K562 (cell line): ENCODE measurements around the gene PUS7L. TPM values are rescaled to one million over a fixed set of nuclear protein-coding genes. Genes with fewer than 3 reads are reported as not detected.
A peak's percentile ranks its signal among the peaks of the same experiment; 100 is the strongest.

ENCODE experiments used
- ATAC-seq: fragments of 200-7000 bp; cut with Tn5 transposase; 3 replicates; pipeline ENCODE4 v1.9.1; 2020; ENCODE audit warnings: moderate library complexity
- BruUV-seq: library from RNA; stranded (reverse); fragments of 400-500 nt; replicated peaks from 2 replicates; lab custom pipeline; 2021; lab: Mats Ljungman, UMichigan
- CTCF ChIA-PET: fragments of 300-600 bp; formaldehyde crosslinking; extraction: SDS; loops from one replicate; lab custom pipeline; 2021; ENCODE audit warnings: low intra/inter-chr PET ratio; lab: Yijun Ruan, JAX
- POLR2A ChIA-PET: fragments of 300-600, 350-650 bp; sonication (Branson Sonifier 250); formaldehyde crosslinking; extraction: SDS; loops from one replicate; lab custom pipeline; 2021; ENCODE audit warnings: antibody characterized with exemption, inconsistent platforms; lab: Yijun Ruan, JAX
- DNase-seq, 4 experiments: peaks; one replicate each; pipeline versions ENCODE4 v3.0.0 to v3.0.0-alpha.2; 2011 to 2018; ENCODE audit warnings: low spot score in 3 of 4, mixed read lengths in 3 of 4; ENCODE audit errors: extremely low read depth in 1 of 4
- FAIRE-seq: peaks from 2 replicates; lab custom pipeline; 2011; peaks lifted over from hg19 to GRCh38; lab: Jason Lieb, UNC
- H2AFZ ChIP-seq: 2 replicates; pipeline ENCODE4 v1.6.0; 2011; ENCODE audit warnings: low read depth, low read length, control low read depth, inconsistent platforms
- H3K27ac ChIP-seq: fragments of 200-600 bp; 3 replicates; pipeline ENCODE4 v1.8.0; 2011; ENCODE audit warnings: low read depth, mild to moderate bottlenecking, control low read depth, inconsistent platforms, low read length, moderate library complexity, mixed read lengths; ENCODE audit errors: extremely low read depth
- H3K27me3 ChIP-seq, 2 experiments: fragments of 300-600 bp in 1 of 2; 2 replicates in 1 of 2; 3 replicates in 1 of 2; pipeline versions ENCODE4 v1.6.0 to v1.8.0; 2011; ENCODE audit warnings: inconsistent platforms in 2 of 2, low read length in 2 of 2, mild to moderate bottlenecking in 1 of 2, mixed read lengths in 1 of 2, moderate library complexity in 1 of 2; ENCODE audit not compliant: control insufficient read depth in 2 of 2, insufficient read depth in 2 of 2
- H3K36me3 ChIP-seq: fragments of 300-600 bp; 3 replicates; pipeline ENCODE4 v1.8.0; 2011; ENCODE audit warnings: mild to moderate bottlenecking, low read length, inconsistent platforms; ENCODE audit not compliant: control insufficient read depth, insufficient read depth
- H3K4me1 ChIP-seq, 2 experiments: fragments of 200-600 bp in 1 of 2; replicated peaks in 1 of 2; 2 replicates in 1 of 2; 3 replicates in 1 of 2; pipeline versions ENCODE4 v1.5.1 to v1.8.0; 2011; ENCODE audit warnings: inconsistent platforms in 2 of 2, low read length in 2 of 2, mild to moderate bottlenecking in 1 of 2, mixed read lengths in 1 of 2, moderate library complexity in 1 of 2; ENCODE audit not compliant: control insufficient read depth in 2 of 2, insufficient read depth in 2 of 2
- H3K4me2 ChIP-seq: 2 replicates; pipeline ENCODE4 v1.6.1; 2011; ENCODE audit warnings: low read length, control low read depth, inconsistent platforms, mixed read lengths; ENCODE audit not compliant: insufficient read depth
- H3K4me3 ChIP-seq: fragments of 200-600 bp; sonication (generic), shearing (Covaris generic); 2 replicates; pipeline ENCODE4 v1.5.1; 2016; ENCODE audit warnings: control low read depth, inconsistent platforms
- H3K79me2 ChIP-seq: fragments of 200-600 bp; 3 replicates; pipeline ENCODE4 v1.8.0; 2011; ENCODE audit warnings: low read length, inconsistent platforms; ENCODE audit not compliant: control insufficient read depth, insufficient read depth
- H3K9ac ChIP-seq, 2 experiments: 2 replicates each; pipeline versions ENCODE4 v1.6.0 to v1.6.1; 2011; ENCODE audit warnings: low read depth in 2 of 2, low read length in 2 of 2, control low read depth in 1 of 2, inconsistent platforms in 1 of 2, mild to moderate bottlenecking in 1 of 2, mixed read lengths in 1 of 2; ENCODE audit not compliant: insufficient read depth in 1 of 2
- H3K9me1 ChIP-seq: one replicate; pipeline ENCODE4 v1.6.0; 2011; ENCODE audit warnings: inconsistent platforms, mild to moderate bottlenecking, low read length, moderate library complexity; ENCODE audit not compliant: control insufficient read depth, insufficient read depth
- H3K9me3 ChIP-seq: replicated peaks from 2 replicates; pipeline ENCODE4 v1.5.1; 2011; ENCODE audit warnings: low read depth, low read length, inconsistent platforms; ENCODE audit not compliant: control insufficient read depth, insufficient read depth
- H4K20me1 ChIP-seq: replicated peaks from 2 replicates; pipeline ENCODE4 v1.6.1; 2011; ENCODE audit warnings: low read length, inconsistent platforms, mixed read lengths; ENCODE audit not compliant: control insufficient read depth, insufficient read depth
- BHLHE40 ChIP-seq: IDR thresholded peaks from 2 replicates; pipeline ENCODE4 v1.6.1; 2011; ENCODE audit warnings: low read length, improper control_type of control experiment
- CBFA2T2 ChIP-seq: fragments of 450-650 bp; conservative IDR thresholded peaks from 2 replicates; pipeline ENCODE4 v1.6.1; 2017; ENCODE audit warnings: mild to moderate bottlenecking
- CBX1 ChIP-seq: sonication (generic); IDR thresholded peaks from 2 replicates; pipeline ENCODE4 v1.6.1; 2016; ENCODE audit warnings: antibody characterized with exemption, low read depth, mild to moderate bottlenecking
- CBX8 ChIP-seq: fragments of 200-600 bp; sonication (generic); IDR thresholded peaks from 2 replicates; pipeline ENCODE4 v1.6.1; 2012; ENCODE audit warnings: borderline replicate concordance, mixed run types, low read depth, mild to moderate bottlenecking, moderate library complexity, mixed read lengths, low read length, control low read depth, inconsistent platforms; ENCODE audit not compliant: poor library complexity, severe bottlenecking; ENCODE audit errors: extremely low read depth
- CGGBP1 ChIP-seq: fragments of 250-450 bp; sonication (Bioruptor Pico); IDR thresholded peaks from 2 replicates; pipeline ENCODE4 v1.9.0; 2021; ENCODE audit warnings: mild to moderate bottlenecking
- DIDO1 ChIP-seq: fragments of 450-650 bp; IDR thresholded peaks from 2 replicates; pipeline ENCODE4 v1.6.1; 2016; ENCODE audit warnings: low read depth, missing biosample characterization, missing genetic modification characterization
- E2F3 ChIP-seq: fragments of 250-450 bp; sonication (Bioruptor Pico); IDR thresholded peaks from 2 replicates; pipeline ENCODE4 v1.4.0; 2020; ENCODE audit warnings: mild to moderate bottlenecking
- GMEB1 ChIP-seq: fragments of 250-450 bp; sonication (Bioruptor Pico); IDR thresholded peaks from 2 replicates; pipeline ENCODE4 v1.4.0; 2020; ENCODE audit warnings: mild to moderate bottlenecking
- HINFP ChIP-seq: fragments of 450-650 bp; conservative IDR thresholded peaks from 2 replicates; pipeline ENCODE4 v1.6.1; 2016; ENCODE audit warnings: missing genetic modification characterization, low read depth, mild to moderate bottlenecking, control low read depth, missing compliant biosample characterization
- HSF4 ChIP-seq: fragments of 250-450 bp; sonication (Bioruptor Pico); IDR thresholded peaks from 2 replicates; pipeline ENCODE4 v2.1.2; 2022; ENCODE audit warnings: mild to moderate bottlenecking, moderate library complexity, borderline replicate concordance
- MLLT1 ChIP-seq, 2 experiments: fragments of 450-650 bp; IDR thresholded peaks; 2 replicates each; pipeline ENCODE4 v1.6.1; 2016
- OTX1 ChIP-seq: fragments of 450-650 bp; formaldehyde crosslinking; IDR thresholded peaks from 2 replicates; pipeline ENCODE4 v1.4.0; 2022; ENCODE audit warnings: mild to moderate bottlenecking
- PHB ChIP-seq: fragments of 250-450 bp; sonication (Bioruptor Pico); IDR thresholded peaks from 2 replicates; pipeline ENCODE4 v1.5.0; 2021
- PPARD ChIP-seq: fragments of 250-450 bp; sonication (Bioruptor Pico); IDR thresholded peaks from 2 replicates; pipeline ENCODE4 v1.8.0; 2022; ENCODE audit warnings: inconsistent platforms, mild to moderate bottlenecking, moderate library complexity
- STAT5A ChIP-seq: IDR thresholded peaks from 2 replicates; pipeline ENCODE4 v1.6.1; 2012; ENCODE audit warnings: low read length, inconsistent platforms, borderline replicate concordance
- STAT5B ChIP-seq: fragments of 250-450 bp; sonication (Bioruptor Pico); IDR thresholded peaks from 2 replicates; pipeline ENCODE4 v1.8.0; 2021; ENCODE audit warnings: mild to moderate bottlenecking, inconsistent platforms
- XRCC3 ChIP-seq: fragments of 450-650 bp; IDR thresholded peaks from 2 replicates; pipeline ENCODE4 v1.6.1; 2017; ENCODE audit warnings: mild to moderate bottlenecking, moderate library complexity
- ZC3H4 ChIP-seq: sonication (generic); formaldehyde crosslinking; IDR thresholded peaks from 2 replicates; pipeline ENCODE4 v1.9.0; 2021; ENCODE audit warnings: missing genetic modification reagents, borderline replicate concordance
- ZNF589 ChIP-seq: fragments of 200-800 bp; sonication (Bioruptor generic); IDR thresholded peaks from 2 replicates; pipeline ENCODE4 v1.6.1; 2016; ENCODE audit warnings: low read depth, missing genetic modification characterization, missing compliant biosample characterization
- WGBS: fragments of 100-300 bp; shearing (Covaris generic); methylation state at CpG from one replicate; pipeline ENCODE4 v1.1.6; 2016; ENCODE audit warnings: low coverage, mixed read lengths; ENCODE audit not compliant: insufficient coverage; ENCODE audit errors: missing lambda C conversion rate; 5-methylcytosine and 5-hydroxymethylcytosine counted together
- in situ Hi-C: fragments of 300-500 bp; cut with MboI; formaldehyde crosslinking; loops from 4 replicates; pipeline ENCODE4 v1.15.0; 2018; ENCODE audit warnings: inconsistent platforms, mixed read lengths
- intact Hi-C: fragments of 100-400 bp; cut with micrococcal nuclease; formaldehyde crosslinking; loops from 2 replicates; pipeline ENCODE4 v1.14.2; 2022
- polyA plus RNA-seq, 8 experiments: library from polyadenylated mRNA; depleted of rRNA in 4 of 8; stranded (reverse) in 5 of 8; unstranded in 3 of 8; fragments of >200 nt; fragmentation: Nextera tagmentation in 2 of 8; fragmentation: Illumina TruSeq in 1 of 8; extraction: Ambion mirVana in 2 of 8; extraction: Trizol in 1 of 8; gene quantifications; 2 replicates each; pipeline versions ENCODE4 v1.2.1 to v1.2.3, GENCODE V29; 2011 to 2014; ENCODE audit warnings: inconsistent platforms in 1 of 8, missing spikeins in 1 of 8
- total RNA-seq, 7 experiments: library from RNA; depleted of rRNA in 6 of 7; stranded (reverse); fragments of >200 nt in 6 of 7; fragmentation: Illumina TruSeq in 2 of 7; extraction: Trizol in 2 of 7; gene quantifications; 2 replicates each; pipeline versions ENCODE4 v1.2.1 to v1.2.3, GENCODE V29; 2011 to 2021; ENCODE audit warnings: low replicate concordance in 1 of 7

The PUS7L gene
- total and polyA plus RNA-seq, 9 of the 15 experiments (the other 6 are each of a cell fraction or from before 2014, with no cell fraction given), result 10.8 to 53.3 (median 25.2) TPM

GRCh38 chr12:43696154-43696553 is 62.4 kb downstream of the PUS7L start:
- no peak overlapping the region for H3K9ac ChIP-seq
- no peaks in the 10 kb centered on the region for H3K79me2 ChIP-seq
- H3K9me1 ChIP-seq, result no peaks in the 10 kb centered on the region
- FAIRE-seq, result peak; percentile 72
- H3K27me3 ChIP-seq, result no peaks in the 10 kb centered on the region
- no peaks in the 10 kb centered on the region for H3K9me3 ChIP-seq
- no peaks in the 10 kb centered on the region for H4K20me1 ChIP-seq
- peak in 3 of 4 experiments; percentile 9 to 59 (median 43) for DNase-seq
- ChIA-PET POLR2A (interaction anchor here (0.6 kb wide), 1 partner anchor 1062 kb away, joined by 3 read pairs; no protein-coding TSS in a partner anchor), CTCF (no interaction called here)
- no peaks in the 10 kb centered on the region for H3K36me3 ChIP-seq
- no TSS peak for BruUV-seq
- H3K4me2 ChIP-seq, result no peak overlapping the region
- no peak overlapping the region for H2AFZ ChIP-seq
- in situ Hi-C loops, result no loop called here
- no peak overlapping the region for H3K4me3 ChIP-seq
- no peak overlapping the region for H3K27ac ChIP-seq
- peak; percentile 72 for ATAC-seq
- intact Hi-C loops, result no loop called here
- WGBS, result 0% methylated on average over 3 of the region's 3 CpGs
- H3K4me1 ChIP-seq, result no peaks in the 10 kb centered on the region; a peak in 3 of 5 replicates
- no peak for TF ChIP-seq E2F3 (CRISPR knock-in tag)
- TF ChIP-seq CBFA2T2, result peak; percentile 77
- TF ChIP-seq BHLHE40, result no peak
- no peak for TF ChIP-seq DIDO1 (tag)
- TF ChIP-seq CBX8, result no peak
- no peak for TF ChIP-seq STAT5B (CRISPR knock-in tag)
- no peak for TF ChIP-seq ZNF589 (CRISPR knock-in tag)
- TF ChIP-seq HSF4, result no peak
- TF ChIP-seq PPARD (CRISPR knock-in tag), result no peak
- no peak for TF ChIP-seq MLLT1 (IDR thresholded peaks at IDR 0.05)
- no peak for TF ChIP-seq ZC3H4 (CRISPR knock-in tag)
- TF ChIP-seq HINFP, result no peak
- TF ChIP-seq CGGBP1 (CRISPR knock-in tag), result no peak
- TF ChIP-seq CBX1, result no peak
- no peak for TF ChIP-seq PHB (CRISPR knock-in tag)
- no peak for TF ChIP-seq OTX1 (CRISPR knock-in tag)
- no peak for TF ChIP-seq XRCC3
- TF ChIP-seq GMEB1 (CRISPR knock-in tag), result no peak
- peak; percentile 52; the same call in 1 of the 2 replicates for TF ChIP-seq STAT5A
